Body of pancreas (tissue), 4 donors: ENCODE measurements around the gene IFFO2.

Experiments used
- CTCF ChIP-seq, 7 experiments: fragments of 450-650 bp in 4 of 7; fragments of 200-600 bp in 3 of 7; sonication (generic) in 3 of 7; IDR thresholded peaks; one replicate each; pipeline ENCODE4 v1.5.1; 2016 to 2019; ENCODE audit warnings: antibody characterized with exemption in 7 of 7
- POLR2A ChIP-seq, 3 donors: fragments of 450-650 bp; IDR thresholded peaks; one replicate each; pipeline ENCODE4 v1.6.1; 2016; ENCODE audit warnings: antibody characterized with exemption in 3 of 3, mild to moderate bottlenecking in 2 of 3

- TF ChIP-seq CTCF (IDR thresholded peaks at IDR 0.05), result no peak
- TF ChIP-seq POLR2A (IDR thresholded peaks at IDR 0.05), result no peak
Measured at GRCh38 chr1:18861082-18861481, 95.4 kb downstream of the IFFO2 start.
